Glutamatergic neuron (in vitro differentiated cells): ENCODE data around the gene RBM24. TPM values are rescaled to one million over a fixed set of nuclear protein-coding genes. Genes with fewer than 3 reads are reported as not detected.

Source experiments
- DNase-seq: peaks from one replicate; pipeline ENCODE4 v3.0.0; 2022
- H3K27ac Mint-ChIP-seq: one replicate; pipeline ENCODE4 v1.8.0; 2020; ENCODE audit warnings: mild to moderate bottlenecking, mixed read lengths, inconsistent platforms; ENCODE audit not compliant: unreplicated experiment
- H3K27me3 Mint-ChIP-seq: one replicate; pipeline ENCODE4 v1.8.0; 2020; ENCODE audit warnings: mild to moderate bottlenecking, moderate library complexity, mixed read lengths, inconsistent platforms; ENCODE audit not compliant: unreplicated experiment
- H3K36me3 Mint-ChIP-seq: one replicate; pipeline ENCODE4 v1.8.0; 2020; ENCODE audit warnings: mild to moderate bottlenecking, mixed read lengths, inconsistent platforms; ENCODE audit not compliant: unreplicated experiment
- H3K4me1 Mint-ChIP-seq: one replicate; pipeline ENCODE4 v1.8.0; 2020; ENCODE audit warnings: mild to moderate bottlenecking, low read depth, mixed read lengths, inconsistent platforms; ENCODE audit not compliant: unreplicated experiment
- H3K4me3 Mint-ChIP-seq: one replicate; pipeline ENCODE4 v1.8.0; 2020; ENCODE audit warnings: mild to moderate bottlenecking, mixed read lengths, inconsistent platforms; ENCODE audit not compliant: unreplicated experiment
- H3K9me3 Mint-ChIP-seq: one replicate; pipeline ENCODE4 v1.8.0; 2020; ENCODE audit warnings: mild to moderate bottlenecking, moderate library complexity, mixed read lengths, inconsistent platforms; ENCODE audit not compliant: unreplicated experiment
- CTCF ChIP-seq: fragments of 200-600 bp; sonication (generic); IDR thresholded peaks from one replicate; pipeline ENCODE4 v1.5.0; 2021; ENCODE audit not compliant: partially characterized antibody, unreplicated experiment
- total RNA-seq: library from RNA; stranded (reverse); fragmentation: NEBNext Ultra II Directional; extraction: Animal tissue kit (Norgen Biotek cat#: 25700); gene quantifications from one replicate; pipeline ENCODE4 v1.2.1, GENCODE V29; 2021; ENCODE audit not compliant: unreplicated experiment

Gene RBM24
- total RNA-seq, 1 donor from 2014 or later, result 4.9 TPM

- Mint-ChIP-seq H3K4me1 (no peaks in the 10 kb centered on the region), H3K27ac (no peak overlapping the region), H3K36me3 (peaks cover 7% of the 10 kb centered on the region), H3K4me3 (no peak overlapping the region), H3K27me3 (peaks cover 1% of the 10 kb centered on the region), H3K9me3 (no peaks in the 10 kb centered on the region)
- DNase-seq, result no peak
- TF ChIP-seq CTCF, result no peak
Observed at GRCh38 chr6:17242087-17242486, 39.1 kb upstream of the RBM24 start.

DNA sequence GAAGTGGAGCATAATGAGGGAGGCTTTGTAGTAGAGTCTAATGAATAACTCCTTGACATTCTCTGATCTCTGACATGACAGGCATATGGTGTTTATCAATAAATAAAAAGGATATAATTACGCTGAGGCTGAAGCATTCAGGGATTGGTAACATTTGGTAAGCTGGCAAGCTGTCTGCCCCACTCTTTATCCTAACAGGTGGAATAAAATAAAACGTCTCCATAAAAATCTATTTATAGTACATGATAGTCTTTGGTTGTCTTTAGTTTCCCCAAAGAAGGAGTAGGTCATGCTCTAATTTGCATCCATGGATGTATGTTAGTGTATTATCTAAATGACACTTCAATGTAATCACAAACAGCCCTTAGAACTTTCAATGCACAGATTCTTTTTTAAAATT is 30.9 kb upstream of the RBM24 start:
- Mint-ChIP-seq H3K4me3 (no peak overlapping the region), H3K27ac (no peak overlapping the region), H3K4me1 (no peaks in the 10 kb centered on the region), H3K9me3 (no peaks in the 10 kb centered on the region), H3K36me3 (no peaks in the 10 kb centered on the region), H3K27me3 (no peaks in the 10 kb centered on the region)
- TF ChIP-seq CTCF, result no peak
- DNase-seq, result no peak

GRCh38 chr6:17251953-17252352 is 29.2 kb upstream of the RBM24 start:
- H3K36me3 Mint-ChIP-seq, result no peaks in the 10 kb centered on the region

DNA sequence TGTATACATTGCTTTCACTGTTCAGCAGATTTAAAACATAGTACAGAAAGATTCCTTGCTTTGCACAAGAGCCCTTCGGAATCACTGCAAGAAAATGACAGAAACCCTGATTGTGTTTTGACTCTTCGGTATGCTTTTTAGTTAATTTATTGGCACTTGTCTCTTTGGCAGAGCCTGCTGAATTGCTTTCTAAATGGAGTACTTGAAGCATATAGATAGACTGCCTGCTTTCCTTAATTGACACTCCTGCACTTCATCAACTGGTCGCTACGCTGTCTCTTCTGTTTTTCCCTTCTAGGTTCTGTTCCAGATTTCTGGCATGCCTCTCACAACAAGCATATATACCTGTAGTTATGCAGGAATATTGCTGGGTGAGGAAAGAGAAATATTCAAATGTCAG is 22.4 kb upstream of the RBM24 start:
- no peak overlapping the region for H3K4me3 Mint-ChIP-seq
- DNase-seq, result no peak
- no peak for TF ChIP-seq CTCF
- no peak overlapping the region for H3K27ac Mint-ChIP-seq
- H3K4me1 Mint-ChIP-seq, result peaks cover 2% of the 10 kb centered on the region
- H3K27me3 Mint-ChIP-seq, result no peaks in the 10 kb centered on the region
- H3K36me3 Mint-ChIP-seq, result no peaks in the 10 kb centered on the region
- no peaks in the 10 kb centered on the region for H3K9me3 Mint-ChIP-seq

More at GRCh38 chr6:17251953-17252352, 29.2 kb upstream of the RBM24 start:
- H3K4me1 Mint-ChIP-seq, result no peaks in the 10 kb centered on the region
- no peaks in the 10 kb centered on the region for H3K9me3 Mint-ChIP-seq
- no peak for TF ChIP-seq CTCF
- H3K27ac Mint-ChIP-seq, result no peak overlapping the region
- DNase-seq, result no peak
- H3K27me3 Mint-ChIP-seq, result no peaks in the 10 kb centered on the region
- no peak overlapping the region for H3K4me3 Mint-ChIP-seq

- DNase-seq, result no peak
- Mint-ChIP-seq H3K27me3 (peaks cover under 1% of the 10 kb centered on the region), H3K36me3 (peaks cover 8% of the 10 kb centered on the region), H3K9me3 (peaks cover 3% of the 10 kb centered on the region), H3K4me1 (no peaks in the 10 kb centered on the region), H3K4me3 (no peak overlapping the region), H3K27ac (no peak overlapping the region)
- no peak for TF ChIP-seq CTCF
Observed at GRCh38 chr6:17265570-17265969, 15.6 kb upstream of the RBM24 start.
